AG04450 (cell line): ENCODE data around the gene MAGEB5. TPM values are rescaled to one million over a fixed set of nuclear protein-coding genes. Genes with fewer than 3 reads are reported as not detected.

ENCODE experiments used
- CTCF ChIA-PET: fragments of 300-600, 350-600 bp; formaldehyde crosslinking; extraction: SDS; loops from one replicate; lab custom pipeline; 2022; ENCODE audit warnings: antibody characterized with exemption, inconsistent platforms; lab: Charles Lee
- POLR2A ChIA-PET: fragments of 350-600 bp; formaldehyde crosslinking; extraction: SDS; loops from one replicate; lab custom pipeline; 2021; ENCODE audit warnings: antibody characterized with exemption, inconsistent platforms; lab: Yijun Ruan, JAX
- DNase-seq: peaks from one replicate; pipeline ENCODE4 v3.0.0-alpha.2; 2011; ENCODE audit warnings: low read depth, low spot score
- H3K27ac ChIP-seq: one replicate; pipeline ENCODE4 v1.5.1; 2012; ENCODE audit warnings: low read depth, low read length, control low read depth
- H3K27me3 ChIP-seq: one replicate; pipeline ENCODE4 v1.6.0; 2012; ENCODE audit warnings: low read length; ENCODE audit not compliant: control insufficient read depth, insufficient read depth
- H3K4me3 ChIP-seq: 2 replicates; pipeline ENCODE4 v1.5.1; 2011; ENCODE audit warnings: mild to moderate bottlenecking, low read depth, low read length, control low read depth
- H3K9me3 ChIP-seq: 2 replicates; pipeline ENCODE4 v1.5.1; 2012; ENCODE audit warnings: low read length; ENCODE audit not compliant: control insufficient read depth, insufficient read depth
- CTCF ChIP-seq: IDR thresholded peaks from 2 replicates; pipeline ENCODE4 v1.5.1; 2011; ENCODE audit warnings: low read depth, low read length, control low read depth, inconsistent platforms
- polyA plus RNA-seq: library from polyadenylated mRNA; depleted of rRNA; stranded (reverse); fragments of >200 nt; gene quantifications from 2 replicates; pipeline ENCODE4 v1.2.3, GENCODE V29; 2011; rRNA removed

MAGEB5 gene
- polyA plus RNA-seq, 1 experiment = not detected

GRCh38 chrX:26219351-26219750 is 3.4 kb downstream of the MAGEB5 start:
- CTCF ChIA-PET = no interaction called here
- Histone ChIP-seq H3K9me3 (no peaks in the 10 kb centered on the region; the same call in 1 of the 2 replicates), H3K4me3 (no peak overlapping the region), H3K27ac (no peak overlapping the region), H3K27me3 (no peaks in the 10 kb centered on the region)
- no peak for DNase-seq
- no peak for TF ChIP-seq CTCF
- POLR2A ChIA-PET = no interaction called here

GRCh38 chrX:26234177-26234576 is 18.2 kb downstream of the MAGEB5 start:
- TF ChIP-seq CTCF = no peak
- CTCF ChIA-PET = no interaction called here
- Histone ChIP-seq H3K4me3 (no peak overlapping the region), H3K9me3 (no peaks in the 10 kb centered on the region), H3K27me3 (no peaks in the 10 kb centered on the region), H3K27ac (no peak overlapping the region)
- POLR2A ChIA-PET = no interaction called here
- DNase-seq = no peak

- DNase-seq = no peak
- Histone ChIP-seq H3K4me3 (no peak overlapping the region), H3K27ac (no peak overlapping the region), H3K9me3 (no peaks in the 10 kb centered on the region; the same call in none of the 2 replicates), H3K27me3 (no peaks in the 10 kb centered on the region)
- TF ChIP-seq CTCF = no peak
- CTCF ChIA-PET = no interaction called here
- POLR2A ChIA-PET = no interaction called here
Observed at GRCh38 chrX:26253526-26253925, 37.6 kb downstream of the MAGEB5 start.

GRCh38 chrX:26254436-26254835 is 38.5 kb downstream of the MAGEB5 start:
- no peak for TF ChIP-seq CTCF

GRCh38 chrX:26262121-26262523 is 46.2 kb downstream of the MAGEB5 start:
- no peak for TF ChIP-seq CTCF
- H3K9me3 ChIP-seq = peaks cover 5% of the 10 kb centered on the region
- ChIA-PET CTCF (no interaction called here), POLR2A (no interaction called here)
- peak; percentile 1 for DNase-seq
- H3K4me3 ChIP-seq = no peak overlapping the region
- no peak overlapping the region for H3K27ac ChIP-seq
- H3K27me3 ChIP-seq = no peaks in the 10 kb centered on the region

More at GRCh38 chrX:26254436-26254835, 38.5 kb downstream of the MAGEB5 start:
- Histone ChIP-seq H3K27ac (no peak overlapping the region), H3K27me3 (no peaks in the 10 kb centered on the region), H3K9me3 (no peaks in the 10 kb centered on the region; the same call in none of the 2 replicates), H3K4me3 (no peak overlapping the region)
- CTCF ChIA-PET = no interaction called here
- DNase-seq = no peak
- POLR2A ChIA-PET = no interaction called here

Other genes with a start within 250 kb of the MAGEB5 start
- gene MAGEB18, start 77.8 kb upstream of the MAGEB5 start, polyA plus RNA-seq = not detected in 2 replicates
- gene MAGEB6B, start 55.6 kb upstream of the MAGEB5 start, polyA plus RNA-seq = not detected in 2 replicates
- not detected in 2 replicates for gene MAGEB6, start 23.7 kb upstream of the MAGEB5 start, polyA plus RNA-seq